NCI-H526 treated with DMSO at 0.1 percent for 48 hours (cell line): ENCODE results near the gene PHACTR3.

Experiments
- DNase-seq: peaks from one replicate; lab custom pipeline; 2025; lab: John Stamatoyannopoulos, UW

The PHACTR3 gene

GRCh38 chr20:59622496-59622895, 18.2 kb downstream of the PHACTR3 start:
- no peak for DNase-seq

GRCh38 chr20:59623133-59623532, 18.8 kb downstream of the PHACTR3 start:
- DNase-seq: no peak

- no peak for DNase-seq
Measured at GRCh38 chr20:59623583-59623982, 19.2 kb downstream of the PHACTR3 start.

- DNase-seq: no peak
Measured at GRCh38 chr20:59624401-59624800, 20.1 kb downstream of the PHACTR3 start.

- no peak for DNase-seq
Measured at GRCh38 chr20:59625214-59625922, 21.0 kb downstream of the PHACTR3 start.

GRCh38 chr20:59627298-59627697, 23.0 kb downstream of the PHACTR3 start:
- DNase-seq: no peak

- DNase-seq: no peak
Measured at GRCh38 chr20:59628171-59628570, 23.8 kb downstream of the PHACTR3 start.

GRCh38 chr20:59629141-59630045, 25.1 kb downstream of the PHACTR3 start:
- DNase-seq: no peak

- no peak for DNase-seq
Measured at GRCh38 chr20:59630526-59630925, 26.2 kb downstream of the PHACTR3 start.

GRCh38 chr20:59631751-59632540, 27.6 kb downstream of the PHACTR3 start:
- no peak for DNase-seq

- DNase-seq: no peak
Measured at GRCh38 chr20:59632541-59633113, 28.3 kb downstream of the PHACTR3 start.

GRCh38 chr20:59633656-59634251, 29.4 kb downstream of the PHACTR3 start:
- DNase-seq: no peak

GRCh38 chr20:59634435-59635005, 30.2 kb downstream of the PHACTR3 start:
- DNase-seq: no peak

- no peak for DNase-seq
Measured at GRCh38 chr20:59636766-59637370, 32.5 kb downstream of the PHACTR3 start.

- no peak for DNase-seq
Measured at GRCh38 chr20:59640267-59640666, 35.9 kb downstream of the PHACTR3 start.

GRCh38 chr20:59643615-59644061, 39.3 kb downstream of the PHACTR3 start:
- no peak for DNase-seq

GRCh38 chr20:59644371-59644939, 40.1 kb downstream of the PHACTR3 start:
- no peak for DNase-seq

- no peak for DNase-seq
Measured at GRCh38 chr20:59645271-59645670, 40.9 kb downstream of the PHACTR3 start.

GRCh38 chr20:59645761-59646171, 41.4 kb downstream of the PHACTR3 start:
- DNase-seq: no peak

- no peak for DNase-seq
Measured at GRCh38 chr20:59646487-59646886, 42.1 kb downstream of the PHACTR3 start.
